T follicular helper cell (primary cell): ENCODE data around the gene PCCA.
"Not testable (repeated sequence)": the region's sequence is repeated elsewhere in the genome, so short reads cannot be mapped to it uniquely, and the experiment has no call there.

ENCODE experiments used
- DNase-seq: peaks from one replicate; pipeline ENCODE4 v3.0.0-alpha.2; 2020; ENCODE audit warnings: low read depth

PCCA gene

DNA sequence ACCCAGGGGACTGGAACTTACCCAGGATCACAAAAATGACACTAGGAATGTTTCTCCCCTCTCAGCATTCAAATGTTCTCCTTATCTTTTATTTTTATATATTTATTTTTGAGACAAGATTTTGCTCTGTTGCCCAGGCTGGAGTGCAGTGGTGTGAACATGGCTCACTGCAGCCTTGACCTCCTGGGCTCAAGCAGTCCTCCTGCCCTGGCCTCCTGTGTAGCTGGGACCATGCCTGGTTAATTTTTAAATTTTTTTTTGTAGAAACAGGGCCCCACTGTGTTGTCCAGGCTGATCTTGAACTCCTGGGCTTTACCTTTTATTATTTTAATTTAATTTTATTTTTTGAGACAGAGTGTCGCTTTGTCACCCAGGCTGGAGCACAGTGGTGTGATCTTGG, 108.2 kb downstream of the PCCA start:
- DNase-seq = no peak

DNA sequence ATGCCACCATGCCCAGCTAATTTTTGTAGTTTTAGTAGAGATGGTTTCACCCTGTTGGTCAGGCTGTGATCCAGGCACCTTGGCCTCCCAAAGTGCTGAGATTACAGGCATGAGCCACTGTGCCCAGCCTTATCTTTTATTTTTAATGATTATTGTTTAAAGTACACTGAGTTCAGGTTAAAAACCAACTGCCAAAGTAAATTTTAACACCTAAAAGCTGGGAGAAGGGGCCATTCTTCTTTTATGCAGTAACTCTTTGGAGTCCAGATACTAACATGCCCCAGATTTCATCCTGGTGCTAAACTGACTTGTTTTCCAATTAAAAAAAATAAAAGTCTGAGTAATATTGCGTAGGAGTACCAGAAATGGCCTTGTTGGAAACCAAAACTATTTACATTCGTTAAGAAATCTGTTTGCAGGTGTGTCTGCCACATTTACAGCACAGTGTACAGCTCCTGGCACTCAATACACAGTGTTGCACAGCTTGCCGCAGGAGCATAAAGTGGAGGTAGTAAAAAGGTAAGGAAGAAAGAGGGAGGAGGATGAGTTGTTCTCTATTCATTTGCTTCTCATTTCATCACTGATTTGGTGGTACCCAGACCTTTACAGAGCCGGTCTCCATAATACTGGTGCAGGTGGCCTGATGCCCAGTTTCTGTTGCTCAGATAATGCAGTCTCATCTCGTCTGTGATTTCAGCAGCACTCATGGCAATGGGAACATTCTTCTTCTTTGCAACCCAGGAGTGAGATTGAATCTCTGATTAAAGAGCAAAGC, 108.9 kb downstream of the PCCA start:
- no peak for DNase-seq

GRCh38 chr13:100203696-100204367, 114.9 kb downstream of the PCCA start:
- DNase-seq = no peak

- DNase-seq = no peak
Measured at GRCh38 chr13:100208002-100208401, 119.1 kb downstream of the PCCA start.

GRCh38 chr13:100208626-100209025, 119.7 kb downstream of the PCCA start:
- DNase-seq = no peak

DNA sequence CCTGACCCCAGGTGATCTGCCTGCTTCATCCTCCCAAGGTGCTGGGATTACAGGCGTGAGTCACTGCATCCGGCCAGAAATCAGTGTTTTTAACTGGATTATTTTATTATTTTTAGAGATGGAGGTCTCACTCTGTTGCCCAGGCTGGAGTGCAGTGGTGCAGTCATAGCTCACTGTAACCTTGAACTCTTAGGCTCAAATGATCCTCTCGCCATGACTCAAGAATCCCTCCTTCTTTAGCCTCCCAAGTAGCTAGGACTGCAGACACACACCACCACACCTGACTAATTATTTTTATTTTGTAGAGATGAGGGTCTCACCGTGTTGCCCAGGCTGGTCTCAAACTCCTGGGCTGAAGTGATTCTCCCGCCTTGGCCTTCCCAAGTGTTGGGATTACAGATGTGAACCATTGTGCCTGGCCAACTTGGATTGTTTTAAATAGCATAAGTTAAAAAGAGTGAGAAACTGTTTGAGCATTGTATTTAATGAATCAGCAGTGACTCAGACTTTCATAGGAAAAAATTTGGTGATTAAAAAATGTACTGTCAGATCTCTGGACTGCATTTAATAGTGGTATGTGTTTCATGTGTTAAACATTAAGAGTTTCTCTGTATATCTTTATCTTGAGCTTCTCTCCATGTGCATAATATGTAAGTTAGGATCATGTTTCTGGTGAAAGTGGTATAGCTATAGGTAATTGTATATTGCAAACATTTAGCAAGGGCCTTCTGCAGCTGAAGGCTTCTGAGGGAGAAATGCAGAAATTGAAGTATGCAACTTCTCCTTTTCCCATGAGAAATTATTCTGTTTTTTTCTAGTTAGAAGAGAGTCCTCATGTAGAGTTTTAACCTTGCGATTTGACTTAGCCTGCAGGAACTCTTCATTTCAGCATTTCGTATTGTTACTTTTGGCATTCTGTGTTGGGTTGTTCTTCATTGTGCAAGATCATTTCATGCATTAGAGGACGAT, 121.2 kb downstream of the PCCA start:
- no peak for DNase-seq

- DNase-seq = no peak
Measured at GRCh38 chr13:100211016-100211710, 122.3 kb downstream of the PCCA start.

- DNase-seq = no peak
Measured at GRCh38 chr13:100212904-100213553, 124.1 kb downstream of the PCCA start.

DNA sequence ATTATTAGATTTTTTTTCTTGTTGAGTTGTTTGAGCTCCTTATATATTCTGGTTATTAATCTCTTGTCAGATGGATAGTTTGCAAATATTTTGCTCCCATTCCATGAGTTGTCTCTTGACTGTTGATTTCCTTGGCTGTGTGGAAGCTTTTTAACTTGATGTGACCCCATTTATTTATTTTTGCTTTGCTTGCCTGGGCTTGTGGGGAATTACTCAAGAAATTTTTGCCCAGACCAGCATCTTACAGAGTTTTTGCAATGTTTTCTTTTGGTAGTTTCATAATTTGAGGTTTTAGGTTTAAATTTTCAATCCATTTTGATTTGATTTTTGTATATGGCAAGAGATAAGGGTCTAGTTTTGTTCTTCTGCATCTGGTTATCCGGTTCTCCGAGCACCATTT, 124.7 kb downstream of the PCCA start:
- no peak for DNase-seq

DNA sequence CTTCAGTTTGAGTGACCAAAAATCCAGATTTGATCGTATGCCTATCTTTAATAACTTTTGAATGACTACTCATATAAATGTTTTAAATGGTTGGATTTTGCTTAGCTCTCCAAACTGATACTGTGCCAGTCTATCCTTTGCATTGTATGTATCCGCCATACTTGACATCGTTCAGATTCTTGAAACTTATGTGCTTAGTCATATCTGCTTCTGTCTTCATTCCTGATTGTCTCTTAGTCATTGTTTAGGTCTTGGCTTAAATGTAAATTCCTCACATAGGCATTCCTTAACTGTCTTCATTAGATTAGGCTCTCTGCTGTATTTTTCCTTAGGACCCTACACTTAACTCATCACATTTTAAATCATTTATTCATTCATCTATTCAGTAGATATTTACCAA, 126.0 kb downstream of the PCCA start:
- DNase-seq = no peak

- DNase-seq = no peak
Measured at GRCh38 chr13:100221166-100221565, 132.3 kb downstream of the PCCA start.

DNA sequence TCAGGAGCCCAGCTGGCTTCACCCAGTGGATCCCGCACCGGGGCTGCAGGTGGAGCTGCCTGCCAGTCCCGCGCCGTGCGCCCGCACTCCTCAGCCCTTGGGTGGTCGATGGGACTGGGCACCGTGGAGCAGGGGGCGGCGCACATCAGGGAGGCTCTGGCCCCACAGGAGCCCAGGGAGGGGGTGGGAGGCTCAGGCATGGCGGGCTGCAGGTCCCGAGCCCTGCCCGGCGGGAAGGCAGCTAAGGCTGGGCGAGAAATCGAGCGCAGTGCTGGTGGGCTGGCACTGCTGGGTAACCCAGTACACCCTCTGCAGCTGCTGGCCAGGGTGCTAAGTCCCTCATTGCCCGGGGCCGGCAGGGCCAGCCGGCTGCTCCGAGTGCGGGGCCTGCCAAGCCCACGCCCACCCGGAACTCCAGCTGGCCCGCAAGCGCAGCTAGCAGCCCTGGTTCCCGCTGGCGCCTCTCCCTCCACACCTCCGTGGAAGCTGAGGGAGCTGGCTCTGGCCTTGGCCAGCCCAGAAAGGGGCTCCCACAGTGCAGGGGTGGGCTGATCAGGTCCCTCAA, 135.2 kb downstream of the PCCA start:
- DNase-seq = not testable (repeated sequence)

DNA sequence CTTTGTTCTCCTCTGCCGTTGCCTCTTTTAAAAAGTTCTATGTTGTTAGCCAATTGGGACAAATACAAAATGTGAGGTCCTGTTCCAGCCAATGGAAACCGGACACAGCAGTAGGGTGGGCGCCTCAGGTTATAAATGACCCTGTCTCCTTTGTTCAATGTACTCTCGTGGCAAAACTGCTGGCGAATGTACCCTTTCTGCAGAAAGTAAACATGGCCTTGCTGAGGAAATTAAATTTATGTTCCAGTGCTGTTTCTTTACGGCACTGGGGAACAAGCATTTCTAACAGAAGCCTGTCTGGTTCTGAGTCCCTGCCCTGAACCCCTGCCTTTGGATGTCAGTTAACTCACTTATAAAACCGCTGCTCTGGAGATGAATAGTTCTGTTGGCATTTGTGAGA, 140.7 kb downstream of the PCCA start:
- no peak for DNase-seq

DNA sequence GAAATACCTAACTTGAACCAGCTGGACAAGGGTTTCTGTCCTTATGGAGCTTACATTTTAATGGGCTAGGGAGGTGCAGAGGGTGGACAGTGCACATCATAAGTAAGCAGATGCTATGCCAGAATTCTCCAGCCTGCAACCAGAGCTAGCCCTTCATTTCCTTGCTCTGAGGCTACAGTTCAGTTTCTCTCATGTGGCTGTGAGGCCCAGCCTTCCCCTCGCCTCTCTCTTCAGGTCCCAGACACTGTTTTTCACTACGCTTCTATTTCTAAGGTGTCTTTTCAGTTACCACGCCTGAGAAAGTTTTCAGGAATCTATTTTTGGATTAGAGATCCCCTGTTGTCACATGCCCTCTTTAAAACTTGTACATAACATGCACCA, 141.9 kb downstream of the PCCA start:
- DNase-seq = no peak

DNA sequence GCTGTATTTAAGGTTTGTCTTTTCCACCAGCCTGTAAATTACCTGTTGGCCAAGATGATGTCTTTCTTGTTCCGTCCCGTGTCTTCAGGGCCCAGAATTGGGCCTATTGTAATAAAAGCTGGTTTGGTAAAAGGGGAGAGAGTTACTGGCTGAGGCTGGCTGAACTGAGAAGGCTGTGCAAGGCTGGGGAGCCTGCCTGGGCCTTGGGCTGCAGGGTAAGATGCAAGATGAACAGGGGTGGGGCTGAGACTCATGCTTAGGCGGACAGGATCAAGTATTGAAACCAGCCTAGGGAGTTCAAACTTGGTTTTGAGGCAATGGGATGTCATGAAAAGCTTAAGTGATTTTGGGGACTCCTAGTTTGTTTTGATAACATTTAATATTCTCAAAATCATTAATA, 142.3 kb downstream of the PCCA start:
- no peak for DNase-seq

- no peak for DNase-seq
Measured at GRCh38 chr13:100234006-100234405, 145.1 kb downstream of the PCCA start.

DNA sequence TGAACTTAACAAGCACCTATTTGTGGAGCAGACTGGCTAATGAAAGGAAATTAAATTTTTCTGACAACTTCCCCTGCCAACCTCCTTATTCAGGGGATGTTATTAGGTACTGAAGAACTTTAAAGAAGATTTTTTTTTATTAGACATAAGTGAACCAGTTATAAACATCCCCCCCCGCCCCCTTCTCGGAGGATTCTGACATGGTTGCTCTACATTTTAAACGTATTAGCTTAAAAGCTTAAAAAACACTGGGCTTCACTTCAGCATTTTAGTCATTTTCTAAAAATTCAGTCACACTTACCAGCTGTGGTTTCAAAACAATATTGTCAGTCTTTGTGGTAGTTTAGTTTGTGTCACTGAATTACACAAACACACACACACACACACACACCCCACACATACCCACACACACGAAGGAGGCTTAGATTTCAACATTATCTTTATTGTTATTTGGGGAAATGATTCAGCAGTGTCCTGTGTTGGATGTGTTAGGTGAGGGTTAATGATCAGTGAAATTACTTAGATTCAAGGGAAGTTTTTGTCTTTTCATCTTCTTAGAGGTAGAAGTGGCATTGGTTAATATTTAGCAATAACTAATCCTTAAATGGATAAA, 145.7 kb downstream of the PCCA start:
- DNase-seq = no peak

DNA sequence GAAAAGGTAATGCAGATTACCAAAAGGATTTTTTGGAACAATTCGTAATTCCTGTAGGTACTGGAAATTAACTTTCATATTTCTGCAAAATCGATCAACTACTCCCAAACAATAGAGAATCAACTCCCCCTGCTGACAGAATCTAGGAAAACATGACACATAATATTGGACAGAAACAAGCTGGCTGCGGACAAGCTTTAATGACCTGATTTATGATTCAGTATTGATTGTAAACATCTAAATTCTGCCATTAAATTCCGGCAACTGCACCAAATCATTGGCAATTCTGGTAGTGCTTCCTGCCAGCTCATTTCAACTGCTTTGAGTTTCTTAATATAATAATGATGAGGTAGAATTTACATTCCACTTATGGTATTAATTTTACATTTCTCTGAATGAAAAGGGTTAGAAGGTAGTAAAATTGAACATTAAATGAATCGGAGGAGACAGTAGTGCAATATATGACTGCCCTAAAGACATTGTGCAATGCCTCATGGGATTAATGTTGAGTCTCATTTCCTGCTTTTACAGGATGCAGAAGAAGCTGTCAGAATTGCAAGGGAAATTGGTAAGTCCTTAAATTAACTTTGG, 146.5 kb downstream of the PCCA start:
- DNase-seq = no peak

DNA sequence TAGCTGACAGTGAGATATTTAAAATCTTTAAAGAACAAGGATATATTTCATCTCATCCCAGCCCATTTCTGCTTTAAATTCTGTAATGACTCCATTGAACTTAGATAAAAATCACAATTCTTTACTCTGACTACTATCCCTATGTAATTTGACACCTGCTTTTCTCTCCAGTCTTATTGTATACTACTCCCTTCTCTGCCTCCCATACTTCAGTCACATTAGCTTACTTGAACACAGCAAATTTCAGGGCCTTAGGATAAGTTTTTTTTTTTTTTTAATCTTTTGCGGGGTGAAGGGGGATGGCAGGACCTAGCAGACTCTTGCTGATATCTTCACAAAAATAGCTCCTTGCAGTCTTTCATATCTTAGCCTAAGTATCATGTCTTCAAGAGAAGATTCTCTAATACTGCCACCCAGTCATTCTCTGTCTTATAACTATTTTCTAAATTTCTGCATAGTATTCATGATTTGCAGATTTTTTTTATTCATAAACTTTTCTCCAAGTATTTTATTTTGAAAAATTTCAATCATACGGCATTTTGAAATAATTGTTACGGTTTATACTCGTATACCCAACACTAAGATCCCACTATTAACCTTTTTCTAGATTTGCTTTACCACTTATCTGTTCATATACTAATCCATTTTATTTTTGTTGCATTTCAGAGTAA, 151.4 kb downstream of the PCCA start:
- DNase-seq = no peak

GRCh38 chr13:100244431-100244830, 155.5 kb downstream of the PCCA start:
- DNase-seq = no peak
